Nephron (organoid): ENCODE measurements around the gene AKR1E2.

Experiments
- H3K27ac Mint-ChIP-seq, 3 experiments: 2 replicates each; pipeline ENCODE4 v1.8.0; 2020; ENCODE audit warnings: mixed read lengths in 3 of 3, mild to moderate bottlenecking in 2 of 3, moderate library complexity in 1 of 3
- H3K27me3 Mint-ChIP-seq: 2 replicates; pipeline ENCODE4 v1.8.0; 2021; ENCODE audit warnings: low read depth, mild to moderate bottlenecking, moderate library complexity, mixed read lengths
- H3K36me3 Mint-ChIP-seq: 2 replicates; pipeline ENCODE4 v1.8.0; 2020; ENCODE audit warnings: low read depth, mixed read lengths
- H3K4me1 Mint-ChIP-seq: 2 replicates; pipeline ENCODE4 v1.8.0; 2020; ENCODE audit warnings: mixed read lengths
- H3K4me3 Mint-ChIP-seq, 3 experiments: 2 replicates each; pipeline ENCODE4 v1.8.0; 2020; ENCODE audit warnings: mild to moderate bottlenecking in 3 of 3, mixed read lengths in 3 of 3, moderate library complexity in 2 of 3
- H3K9me3 Mint-ChIP-seq: 2 replicates; pipeline ENCODE4 v1.8.0; 2020; ENCODE audit warnings: mixed read lengths
- TF ChIP-seq, protein P1 (sequence below), 3 experiments: fragments of 200-600 bp; sonication (generic); IDR thresholded peaks; one replicate each; pipeline ENCODE4 v1.5.0; 2021; ENCODE audit warnings: antibody characterized with exemption in 3 of 3; ENCODE audit not compliant: unreplicated experiment in 3 of 3

AKR1E2 gene

DNA sequence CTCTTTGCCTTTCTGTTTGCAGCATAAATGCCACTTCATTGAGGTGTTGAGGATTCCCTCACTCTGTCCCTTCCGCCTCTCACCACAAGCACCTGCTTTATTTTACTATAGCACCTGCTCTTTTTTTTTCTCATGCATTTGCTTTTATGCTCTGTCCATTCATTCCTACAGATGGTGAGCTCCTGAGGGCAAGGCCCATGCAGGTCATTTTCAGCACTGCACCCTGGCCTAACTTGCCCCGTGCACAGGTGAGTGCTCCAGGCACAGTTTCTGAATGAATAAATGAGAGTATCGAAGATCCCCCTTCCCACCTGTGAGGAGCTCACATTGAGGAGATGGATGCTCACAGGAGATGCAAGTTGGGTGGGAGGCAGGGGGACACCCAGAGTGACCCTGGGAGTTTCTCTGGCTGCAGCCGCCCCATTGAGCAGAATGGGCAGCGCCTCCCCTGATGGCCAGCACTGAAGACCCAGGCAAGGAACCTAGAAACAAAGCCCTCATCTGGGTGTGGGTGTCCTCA, 1.2 kb upstream of the AKR1E2 start:
- H3K27ac Mint-ChIP-seq: no peak overlapping the region

DNA sequence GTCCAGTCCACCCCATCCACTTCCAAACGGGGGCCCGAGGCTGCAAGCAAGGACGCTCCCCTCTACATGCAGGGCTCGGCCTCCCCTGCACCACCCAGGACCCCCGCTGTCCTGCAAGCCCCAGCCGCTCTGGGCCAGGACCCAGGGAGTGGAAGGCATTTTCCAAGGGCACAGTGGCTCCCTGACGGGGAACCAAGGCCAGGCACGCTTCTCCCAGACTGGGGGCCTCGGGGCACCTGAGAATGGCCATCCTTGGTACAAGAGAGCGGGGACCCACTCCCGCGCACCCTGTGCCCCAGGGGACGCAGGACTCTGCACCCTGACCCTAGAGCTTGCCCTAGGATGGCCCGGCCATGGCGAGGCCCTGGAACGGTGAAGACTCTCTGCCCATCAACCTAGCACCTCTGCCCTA, 545 bp upstream of the AKR1E2 start:
- no peaks in the 10 kb centered on the region for H3K36me3 Mint-ChIP-seq
- peaks cover 12% of the 10 kb centered on the region for H3K4me1 Mint-ChIP-seq
- peaks cover 9% of the 10 kb centered on the region for H3K9me3 Mint-ChIP-seq
- TF ChIP-seq, protein P1, sequence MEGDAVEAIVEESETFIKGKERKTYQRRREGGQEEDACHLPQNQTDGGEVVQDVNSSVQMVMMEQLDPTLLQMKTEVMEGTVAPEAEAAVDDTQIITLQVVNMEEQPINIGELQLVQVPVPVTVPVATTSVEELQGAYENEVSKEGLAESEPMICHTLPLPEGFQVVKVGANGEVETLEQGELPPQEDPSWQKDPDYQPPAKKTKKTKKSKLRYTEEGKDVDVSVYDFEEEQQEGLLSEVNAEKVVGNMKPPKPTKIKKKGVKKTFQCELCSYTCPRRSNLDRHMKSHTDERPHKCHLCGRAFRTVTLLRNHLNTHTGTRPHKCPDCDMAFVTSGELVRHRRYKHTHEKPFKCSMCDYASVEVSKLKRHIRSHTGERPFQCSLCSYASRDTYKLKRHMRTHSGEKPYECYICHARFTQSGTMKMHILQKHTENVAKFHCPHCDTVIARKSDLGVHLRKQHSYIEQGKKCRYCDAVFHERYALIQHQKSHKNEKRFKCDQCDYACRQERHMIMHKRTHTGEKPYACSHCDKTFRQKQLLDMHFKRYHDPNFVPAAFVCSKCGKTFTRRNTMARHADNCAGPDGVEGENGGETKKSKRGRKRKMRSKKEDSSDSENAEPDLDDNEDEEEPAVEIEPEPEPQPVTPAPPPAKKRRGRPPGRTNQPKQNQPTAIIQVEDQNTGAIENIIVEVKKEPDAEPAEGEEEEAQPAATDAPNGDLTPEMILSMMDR (IDR thresholded peaks at IDR 0.05; ENCODE audit: unreplicated experiment in 3 of 3): no peak
- H3K27ac Mint-ChIP-seq: no peak overlapping the region
- peak overlapping the region; percentile 48 to 74 (median 66) for H3K4me3 Mint-ChIP-seq
- peaks cover 5% of the 10 kb centered on the region for H3K27me3 Mint-ChIP-seq

More for the DNA sequence above, 1.2 kb upstream of the AKR1E2 start:
- Mint-ChIP-seq H3K36me3 (no peaks in the 10 kb centered on the region), H3K9me3 (peaks cover 9% of the 10 kb centered on the region), H3K4me3 (peak overlapping the region; percentile 19 to 42 (median 39)), H3K4me1 (peaks cover 12% of the 10 kb centered on the region), H3K27me3 (peaks cover 4% of the 10 kb centered on the region)
- TF ChIP-seq, protein P1 (IDR thresholded peaks at IDR 0.05; ENCODE audit: unreplicated experiment in 3 of 3): no peak

DNA sequence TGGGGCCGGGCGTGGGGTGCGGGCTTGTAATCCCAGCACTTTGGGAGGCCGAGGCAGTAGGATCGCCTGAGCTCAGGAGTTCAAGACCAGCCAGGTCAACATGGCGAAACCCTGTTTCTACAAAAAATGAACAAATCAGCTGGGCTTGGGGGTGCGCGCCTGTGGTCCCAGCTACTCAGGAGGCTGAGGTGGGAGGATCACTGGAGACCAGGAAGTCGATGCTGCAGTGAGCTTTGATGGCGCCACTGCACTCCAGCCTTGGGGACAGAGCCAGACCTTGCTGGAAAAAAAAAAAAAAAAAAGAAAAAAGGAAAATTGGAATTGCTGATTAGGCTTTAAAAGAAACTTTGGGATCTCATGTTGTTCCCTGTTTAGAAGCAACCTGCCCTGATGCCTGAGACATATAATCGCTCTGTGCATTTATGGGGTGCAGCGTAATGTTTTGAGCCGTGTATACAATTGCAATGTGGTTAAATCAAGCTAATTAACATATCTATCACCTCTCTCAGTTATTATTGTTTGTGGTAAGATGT, 851 bp downstream of the AKR1E2 start:
- H3K9me3 Mint-ChIP-seq: peaks cover 9% of the 10 kb centered on the region
- peak overlapping the region; percentile 74 to 77 (median 76) for H3K4me3 Mint-ChIP-seq
- H3K36me3 Mint-ChIP-seq: no peaks in the 10 kb centered on the region
- H3K27me3 Mint-ChIP-seq: peaks cover 7% of the 10 kb centered on the region
- peaks cover 6% of the 10 kb centered on the region for H3K4me1 Mint-ChIP-seq
- TF ChIP-seq, protein P1 (IDR thresholded peaks at IDR 0.05; ENCODE audit: unreplicated experiment in 3 of 3): no peak
- H3K27ac Mint-ChIP-seq: peak overlapping the region in 2 of 3 experiments; percentile 40 to 60

DNA sequence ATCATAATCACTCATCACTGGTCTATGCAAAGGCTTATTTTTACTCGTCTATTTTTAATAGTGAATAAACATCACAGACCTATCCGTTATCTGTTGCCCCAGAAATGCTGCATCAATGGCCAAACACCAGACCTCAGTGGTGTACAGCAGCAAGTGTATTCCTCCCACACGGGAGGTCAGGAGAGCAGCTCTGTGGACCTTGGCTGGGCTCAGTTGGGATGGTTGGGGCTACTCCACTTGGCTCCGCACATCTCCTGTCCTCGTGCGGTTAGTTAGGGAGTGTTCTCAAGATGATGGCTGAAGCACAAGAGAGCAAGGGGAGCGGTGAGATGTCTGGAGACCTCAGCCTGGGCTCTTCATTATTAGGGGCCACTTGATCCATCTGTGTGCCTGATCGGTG, 2.0 kb downstream of the AKR1E2 start:
- TF ChIP-seq, protein P1 (IDR thresholded peaks at IDR 0.05; ENCODE audit: unreplicated experiment in 3 of 3): no peak
- peaks cover 9% of the 10 kb centered on the region for H3K9me3 Mint-ChIP-seq
- peak overlapping the region in 2 of 3 experiments; percentile 13 to 29 for H3K4me3 Mint-ChIP-seq
- H3K36me3 Mint-ChIP-seq: no peaks in the 10 kb centered on the region
- peaks cover 6% of the 10 kb centered on the region for H3K4me1 Mint-ChIP-seq
- peaks cover 7% of the 10 kb centered on the region for H3K27me3 Mint-ChIP-seq
- H3K27ac Mint-ChIP-seq: no peak overlapping the region

DNA sequence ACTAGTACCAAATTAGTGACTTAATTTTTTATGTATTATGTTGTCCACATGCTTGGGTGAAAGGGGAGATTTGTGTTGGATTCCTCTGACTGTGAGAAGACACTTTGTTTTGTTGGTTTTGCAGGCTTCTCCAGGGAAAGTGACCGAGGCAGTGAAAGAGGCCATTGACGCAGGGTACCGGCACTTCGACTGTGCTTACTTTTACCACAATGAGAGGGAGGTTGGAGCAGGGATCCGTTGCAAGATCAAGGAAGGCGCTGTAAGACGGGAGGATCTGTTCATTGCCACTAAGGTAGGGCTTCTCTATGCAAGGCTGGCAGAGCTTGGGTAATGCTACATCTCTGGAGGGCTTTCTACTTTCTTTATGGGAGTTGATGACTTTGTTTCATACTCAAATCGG, 4.5 kb downstream of the AKR1E2 start:
- H3K36me3 Mint-ChIP-seq: no peaks in the 10 kb centered on the region
- H3K27me3 Mint-ChIP-seq: peaks cover 7% of the 10 kb centered on the region
- H3K4me3 Mint-ChIP-seq: no peak overlapping the region
- H3K4me1 Mint-ChIP-seq: peaks cover 6% of the 10 kb centered on the region
- no peak overlapping the region for H3K27ac Mint-ChIP-seq
- TF ChIP-seq, protein P1 (IDR thresholded peaks at IDR 0.05; ENCODE audit: unreplicated experiment in 3 of 3): no peak
- peaks cover 2% of the 10 kb centered on the region for H3K9me3 Mint-ChIP-seq

DNA sequence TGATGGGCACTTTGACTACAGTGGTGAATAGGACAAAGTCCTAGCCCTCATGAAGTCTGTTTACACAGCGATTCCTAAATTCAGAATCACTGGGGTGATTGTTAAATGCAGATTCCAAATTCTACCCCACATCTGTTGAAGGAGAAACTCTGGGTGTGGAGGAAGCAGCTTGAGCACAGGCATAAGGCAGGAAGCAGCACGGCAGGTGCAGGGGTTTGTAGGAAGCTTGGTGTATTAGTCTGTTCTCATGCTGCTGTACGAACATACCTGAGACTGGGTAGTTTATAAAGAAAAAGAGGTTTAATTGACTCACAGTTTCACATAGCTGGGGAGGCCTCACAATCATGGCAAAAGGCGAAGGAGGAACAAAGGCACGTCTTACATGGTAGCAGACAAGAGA, 5.1 kb downstream of the AKR1E2 start:
- no peaks in the 10 kb centered on the region for H3K9me3 Mint-ChIP-seq
- no peak overlapping the region for H3K4me3 Mint-ChIP-seq
- TF ChIP-seq, protein P1 (IDR thresholded peaks at IDR 0.05; ENCODE audit: unreplicated experiment in 3 of 3): no peak
- H3K27ac Mint-ChIP-seq: no peak overlapping the region
- peaks cover 6% of the 10 kb centered on the region for H3K4me1 Mint-ChIP-seq
- no peaks in the 10 kb centered on the region for H3K36me3 Mint-ChIP-seq
- peaks cover 7% of the 10 kb centered on the region for H3K27me3 Mint-ChIP-seq
